Adrenal gland (tissue), 12 donors: ENCODE results near the gene ARAP3. TPM values are rescaled to one million over a fixed set of nuclear protein-coding genes. Genes with fewer than 3 reads are reported as not detected.

ENCODE experiments used
- DNase-seq, 7 donors: peaks; one replicate each; pipeline ENCODE4 v3.0.0-alpha.2; 2019 to 2020
- H3K27ac ChIP-seq, 5 donors: fragments of 200-600 bp; sonication (generic) in 4 of 5; 1 replicate in 3 of 5; 2 replicates in 2 of 5; pipeline versions ENCODE4 v1.5.1 to v1.8.0; 2016 to 2020; ENCODE audit warnings: mild to moderate bottlenecking in 1 of 5
- H3K27me3 ChIP-seq: fragments of 200-600 bp; 2 replicates; pipeline ENCODE4 v1.8.0; 2021
- H3K36me3 ChIP-seq, 2 donors: fragments of 200-600 bp; replicated peaks in 1 of 2; 1 replicate in 1 of 2; 2 replicates in 1 of 2; pipeline versions ENCODE4 v1.5.1 to v1.8.0; 2018 to 2022
- H3K4me1 ChIP-seq, 2 donors: fragments of 200-600 bp; replicated peaks in 1 of 2; 1 replicate in 1 of 2; 2 replicates in 1 of 2; pipeline versions ENCODE4 v1.5.1 to v1.8.0; 2018 to 2021
- H3K4me3 ChIP-seq, 4 donors: fragments of 200-600 bp; sonication (generic) in 3 of 4; one replicate each; pipeline ENCODE4 v1.5.1; 2016 to 2018
- H3K9me3 ChIP-seq, 3 donors: fragments of 200-600 bp; sonication (generic) in 1 of 3; replicated peaks in 1 of 3; 1 replicate in 2 of 3; 2 replicates in 1 of 3; pipeline versions ENCODE4 v1.5.1 to v1.8.0; 2016 to 2021
- POLR2A ChIP-seq, 2 donors: fragments of 450-650 bp; IDR thresholded peaks; one replicate each; pipeline ENCODE4 v1.6.1; 2017; ENCODE audit warnings: antibody characterized with exemption in 2 of 2, mild to moderate bottlenecking in 2 of 2, moderate library complexity in 1 of 2
- WGBS, 4 donors: extraction: QIAGEN DNeasy Blood & Tissue Kit in 2 of 4; methylation state at CpG; one replicate each; pipeline versions ENCODE4 v1.1.5 to v1.1.7; 2013 to 2017; 5-methylcytosine and 5-hydroxymethylcytosine counted together
- intact Hi-C, 2 donors: fragments of 100-400 bp; cut with DNase I; formaldehyde crosslinking; loops; one replicate each; pipeline versions ENCODE4 v1.14.1 to v1.15.0; 2022 to 2023
- polyA plus RNA-seq, 3 donors: library from polyadenylated mRNA; stranded (reverse); fragments of 200-250 nt in 2 of 3; fragments of 350-450 nt in 1 of 3; fragmentation: Illumina TruSeq in 1 of 3; extraction: RNeasy Lipid Tissue Mini Kit (QIAGEN cat#74804) in 1 of 3; gene quantifications; one replicate each; pipeline ENCODE4 v1.2.3, GENCODE V29; 2013 to 2014
- total RNA-seq, 9 donors: library from RNA; depleted of rRNA in 4 of 9; stranded (reverse); fragments of >200 nt in 4 of 9; fragments of 120-200 nt in 1 of 9; fragmentation: NEBNext Ultra II Directional in 1 of 9; extraction: Animal tissue kit (Norgen Biotek cat#: 25700) in 1 of 9; gene quantifications; one replicate each; pipeline versions ENCODE4 v1.1.0 to v1.2.4, GENCODE V29; 2013 to 2023
- TF ChIP-seq, protein P1 (sequence below), 6 experiments: fragments of 450-650 bp in 4 of 6; fragments of 200-600 bp in 2 of 6; sonication (generic) in 1 of 6; IDR thresholded peaks; 1 replicate in 5 of 6; 2 replicates in 1 of 6; pipeline versions ENCODE4 v1.5.1 to v1.8.0; 2016 to 2021; ENCODE audit warnings: antibody characterized with exemption in 6 of 6, mild to moderate bottlenecking in 2 of 6, moderate library complexity in 1 of 6
- donor health status: healthy with polysubstance abuse.
- donor health status: Bipolar disorder and iron deficiency.
- donor health status: DM: yes; HTN: yes; CAD: no.
- donor health status: DM: no; HTN: no; CAD: no.
- donor health status: DM: no; HTN: no; CAD: no.
- donor health status: DM: yes; HTN: yes; CAD: no.

ARAP3 gene
- total and polyA plus RNA-seq, 12 donors, result 3.0 to 38.6 (median 10.7) TPM

DNA sequence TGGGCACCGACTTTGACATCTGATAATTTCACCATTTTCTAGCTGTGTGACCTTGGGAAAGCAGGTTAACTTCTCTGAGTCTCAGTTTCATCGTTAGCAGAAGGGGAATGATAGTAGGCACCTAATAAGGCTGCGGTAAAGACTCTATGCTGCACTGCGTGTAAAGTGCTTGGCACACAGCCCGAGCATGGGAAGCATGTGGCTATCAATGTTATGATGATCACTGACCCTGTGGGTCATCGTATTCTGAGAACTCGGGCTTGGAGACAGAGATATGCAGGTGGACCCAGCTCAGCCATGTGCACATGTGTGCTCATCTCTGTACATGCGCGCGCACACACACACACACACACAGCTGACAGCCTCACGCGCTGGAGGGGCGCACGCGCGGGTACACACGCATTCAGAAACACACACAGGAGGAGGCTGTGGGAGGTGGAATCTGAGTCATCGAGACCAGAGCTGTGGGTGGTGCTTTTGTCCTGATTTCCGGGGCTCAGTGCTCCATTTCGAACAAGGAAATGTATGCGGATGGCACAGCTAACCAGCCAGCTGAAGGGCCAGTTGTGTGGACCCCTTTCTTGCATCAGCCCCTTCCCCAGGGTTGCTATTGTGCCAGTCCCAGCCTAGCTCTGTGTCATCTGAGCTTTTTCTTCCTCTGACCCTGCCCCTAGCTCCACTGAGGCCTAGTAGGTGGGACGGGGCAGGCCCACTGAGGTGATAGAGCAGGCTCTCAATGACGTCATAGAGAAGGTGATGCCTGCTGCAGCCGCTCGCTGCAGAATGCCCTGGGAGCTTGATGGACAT, 11.1 kb upstream of the ARAP3 start:
- intact Hi-C loops, result loop anchor here (2.0 to 5.0 kb wide), 2 partner anchors 189 to 268 kb away; no protein-coding TSS in a partner anchor
- Histone ChIP-seq H3K27ac (no peak overlapping the region), H3K4me3 (no peak overlapping the region), H3K4me1 (peaks cover 0 to 4% of the 10 kb centered on the region in 2 donors), H3K36me3 (no peaks in the 10 kb centered on the region), H3K27me3 (peaks cover 11% of the 10 kb centered on the region), H3K9me3 (no peaks in the 10 kb centered on the region)
- DNase-seq, result no peak
- 39 to 71% (median 67%) methylated on average over 14 to 25 of the region's 25 CpGs for WGBS, 4 donors
- TF ChIP-seq, protein P1, sequence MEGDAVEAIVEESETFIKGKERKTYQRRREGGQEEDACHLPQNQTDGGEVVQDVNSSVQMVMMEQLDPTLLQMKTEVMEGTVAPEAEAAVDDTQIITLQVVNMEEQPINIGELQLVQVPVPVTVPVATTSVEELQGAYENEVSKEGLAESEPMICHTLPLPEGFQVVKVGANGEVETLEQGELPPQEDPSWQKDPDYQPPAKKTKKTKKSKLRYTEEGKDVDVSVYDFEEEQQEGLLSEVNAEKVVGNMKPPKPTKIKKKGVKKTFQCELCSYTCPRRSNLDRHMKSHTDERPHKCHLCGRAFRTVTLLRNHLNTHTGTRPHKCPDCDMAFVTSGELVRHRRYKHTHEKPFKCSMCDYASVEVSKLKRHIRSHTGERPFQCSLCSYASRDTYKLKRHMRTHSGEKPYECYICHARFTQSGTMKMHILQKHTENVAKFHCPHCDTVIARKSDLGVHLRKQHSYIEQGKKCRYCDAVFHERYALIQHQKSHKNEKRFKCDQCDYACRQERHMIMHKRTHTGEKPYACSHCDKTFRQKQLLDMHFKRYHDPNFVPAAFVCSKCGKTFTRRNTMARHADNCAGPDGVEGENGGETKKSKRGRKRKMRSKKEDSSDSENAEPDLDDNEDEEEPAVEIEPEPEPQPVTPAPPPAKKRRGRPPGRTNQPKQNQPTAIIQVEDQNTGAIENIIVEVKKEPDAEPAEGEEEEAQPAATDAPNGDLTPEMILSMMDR (IDR thresholded peaks at IDR 0.05), result no peak
- TF ChIP-seq POLR2A (IDR thresholded peaks at IDR 0.05), result no peak

DNA sequence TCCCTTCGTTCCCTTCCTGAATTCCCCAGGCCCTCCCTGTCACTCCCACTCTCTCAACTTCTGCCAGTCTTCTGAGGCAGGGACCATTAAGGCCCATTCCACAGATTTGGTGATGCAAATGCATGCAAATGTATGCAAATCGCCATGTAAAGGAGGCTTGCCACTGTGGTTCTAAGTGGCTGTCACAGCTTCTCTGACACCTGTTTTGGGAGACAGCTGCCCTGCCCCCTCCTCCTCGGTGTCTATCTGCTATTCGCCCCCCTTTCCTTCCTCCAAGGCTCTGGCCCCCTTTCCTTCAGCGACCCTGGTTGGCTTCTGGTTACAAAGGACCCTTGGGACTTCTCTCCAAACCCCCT, 10.5 kb upstream of the ARAP3 start:
- WGBS, 4 donors, result 10 to 31% (median 22%) methylated on average over 5 of the region's 5 CpGs
- no peaks in the 10 kb centered on the region for H3K36me3 ChIP-seq
- peaks cover 6% of the 10 kb centered on the region for H3K27me3 ChIP-seq
- H3K4me1 ChIP-seq, result peaks cover 0 to 4% of the 10 kb centered on the region in 2 donors
- H3K4me3 ChIP-seq, result peak overlapping the region in 1 of 4 donors; percentile 25
- intact Hi-C loops, result loop anchor here (2.0 to 5.0 kb wide), 2 partner anchors 190 to 268 kb away; no protein-coding TSS in a partner anchor
- H3K27ac ChIP-seq, result no peak overlapping the region
- TF ChIP-seq POLR2A (IDR thresholded peaks at IDR 0.05), result no peak
- TF ChIP-seq, protein P1 (IDR thresholded peaks at IDR 0.05), result no peak
- DNase-seq, result no peak
- H3K9me3 ChIP-seq, result no peaks in the 10 kb centered on the region

DNA sequence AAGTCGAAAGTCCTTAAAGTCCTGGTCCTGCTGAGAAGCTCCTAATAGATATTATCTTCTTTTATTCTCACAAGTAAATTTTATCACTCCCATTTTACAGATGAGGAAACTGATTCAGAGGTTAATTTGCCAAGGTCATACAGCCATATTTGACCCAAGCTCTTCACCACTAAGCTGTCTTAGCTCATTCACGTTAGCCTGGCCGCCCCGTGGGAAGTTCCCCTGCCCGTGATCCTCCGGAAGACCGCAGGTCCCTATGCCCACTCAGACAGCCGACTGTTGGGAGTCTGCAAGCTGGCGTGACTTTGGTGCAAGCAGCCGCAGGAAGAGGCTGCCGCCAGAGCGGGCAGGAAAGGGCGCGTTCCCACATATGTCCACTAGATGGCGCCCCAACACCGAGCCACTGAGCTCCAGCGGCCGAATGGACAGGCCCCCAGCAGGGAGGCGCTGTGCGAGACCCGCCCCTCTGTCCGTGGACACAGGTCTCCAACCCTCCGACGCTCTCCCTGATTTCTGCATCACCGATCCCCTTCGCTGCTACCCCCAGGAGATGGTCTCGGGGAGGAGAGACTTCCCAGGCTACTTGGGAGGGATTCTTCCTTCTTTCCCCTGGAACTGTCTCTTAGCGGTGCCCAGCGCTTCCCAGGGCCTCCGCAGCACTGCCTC, 10.0 kb upstream of the ARAP3 start:
- 2 to 4% (median 3%) methylated on average over 17 to 30 of the region's 30 CpGs for WGBS, 4 donors
- intact Hi-C loops, result loop anchor here (2.0 to 5.0 kb wide), 2 partner anchors 190 to 269 kb away; no protein-coding TSS in a partner anchor
- peak; percentile 74 to 94 (median 86) for DNase-seq
- H3K27me3 ChIP-seq, result peaks cover under 1% of the 10 kb centered on the region
- H3K9me3 ChIP-seq, result no peaks in the 10 kb centered on the region
- H3K4me3 ChIP-seq, result peak overlapping the region in 1 of 4 donors; percentile 25
- H3K4me1 ChIP-seq, result peaks cover 0 to 4% of the 10 kb centered on the region in 2 donors
- no peak overlapping the region for H3K27ac ChIP-seq
- no peaks in the 10 kb centered on the region for H3K36me3 ChIP-seq
- TF ChIP-seq POLR2A (IDR thresholded peaks at IDR 0.05), result no peak
- TF ChIP-seq, protein P1 (IDR thresholded peaks at IDR 0.05), result peak; percentile 95 to 99 (median 98)

DNA sequence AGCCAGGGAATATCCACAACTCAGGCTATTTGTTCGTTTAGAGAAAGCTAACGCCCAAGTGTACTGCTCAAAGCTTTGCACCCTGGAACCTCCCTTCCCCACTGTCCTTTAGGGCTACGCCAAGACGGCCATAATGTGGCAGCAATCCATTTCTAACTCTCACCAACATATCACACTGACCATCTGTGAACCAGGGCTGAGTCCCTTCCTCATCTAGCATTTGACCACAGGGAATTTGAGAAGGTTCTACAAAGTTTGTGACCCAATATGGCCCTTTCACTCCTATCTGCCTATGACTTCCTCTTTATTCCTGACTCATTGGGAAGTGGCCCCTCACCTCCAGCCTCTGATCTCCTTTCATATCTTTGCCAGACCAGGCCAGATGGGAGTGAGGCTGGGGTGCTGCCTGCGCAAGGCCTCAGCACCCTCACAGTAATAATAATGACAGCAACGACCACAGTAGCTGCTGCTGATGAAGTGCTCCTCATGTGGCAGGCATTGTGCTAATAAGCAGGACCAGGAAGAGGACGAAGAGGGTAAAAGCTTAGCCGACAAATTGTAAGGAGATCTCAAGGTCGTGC, 9.3 kb upstream of the ARAP3 start:
- H3K27me3 ChIP-seq, result no peaks in the 10 kb centered on the region
- H3K4me3 ChIP-seq, result no peak overlapping the region
- H3K27ac ChIP-seq, result no peak overlapping the region
- intact Hi-C loops, result loop anchor here in 1 of 2 donors (5.0 kb wide), 1 partner anchor 191 kb away; no protein-coding TSS in a partner anchor
- 58 to 61% (median 60%) methylated on average over 9 of the region's 9 CpGs for WGBS, 4 donors
- H3K9me3 ChIP-seq, result no peaks in the 10 kb centered on the region
- peaks cover 0 to 4% of the 10 kb centered on the region in 2 donors for H3K4me1 ChIP-seq
- no peak for DNase-seq
- no peak for TF ChIP-seq POLR2A (IDR thresholded peaks at IDR 0.05)
- TF ChIP-seq, protein P1 (IDR thresholded peaks at IDR 0.05), result no peak
- no peaks in the 10 kb centered on the region for H3K36me3 ChIP-seq
